Stomach (tissue), 4 donors: Measurements from ENCODE around the gene AKIRIN2.

Source experiments
- POLR2A ChIP-seq, 4 donors: fragments of 450-650 bp; IDR thresholded peaks; one replicate each; pipeline ENCODE4 v1.6.1; 2016; ENCODE audit warnings: antibody characterized with exemption in 4 of 4, control low read depth in 2 of 4, mild to moderate bottlenecking in 1 of 4, moderate library complexity in 1 of 4
- TF ChIP-seq, protein P1 (sequence below), 7 experiments: fragments of 450-650 bp in 4 of 7; fragments of 200-600 bp in 3 of 7; sonication (generic) in 3 of 7; IDR thresholded peaks; one replicate each; pipeline ENCODE4 v1.5.1; 2016 to 2019; ENCODE audit warnings: antibody characterized with exemption in 7 of 7, control low read depth in 2 of 7, mild to moderate bottlenecking in 1 of 7

DNA sequence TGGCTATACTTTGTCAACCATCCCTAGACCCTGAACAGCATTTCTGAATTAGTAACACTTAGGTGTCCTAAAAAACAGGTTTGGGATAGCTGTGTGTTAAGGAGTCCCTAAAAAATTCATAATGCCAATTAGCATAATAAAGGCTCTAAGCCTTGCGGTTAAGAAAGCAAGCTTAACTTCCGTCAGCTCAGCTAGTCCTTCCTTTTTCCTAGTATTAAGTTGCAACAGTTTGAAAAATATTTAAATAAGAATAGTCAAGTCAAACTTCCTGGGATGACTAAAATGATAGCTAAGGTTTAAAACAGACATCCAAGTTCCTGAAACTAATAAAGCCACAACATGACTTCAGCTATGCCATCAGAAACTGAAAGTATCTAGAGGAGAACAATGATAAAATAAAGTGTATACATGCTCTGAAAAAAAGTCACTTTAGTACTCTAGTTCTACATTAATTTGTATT is 3.5 kb downstream of the AKIRIN2 start:
- TF ChIP-seq POLR2A (IDR thresholded peaks at IDR 0.05): no peak
- TF ChIP-seq, protein P1, sequence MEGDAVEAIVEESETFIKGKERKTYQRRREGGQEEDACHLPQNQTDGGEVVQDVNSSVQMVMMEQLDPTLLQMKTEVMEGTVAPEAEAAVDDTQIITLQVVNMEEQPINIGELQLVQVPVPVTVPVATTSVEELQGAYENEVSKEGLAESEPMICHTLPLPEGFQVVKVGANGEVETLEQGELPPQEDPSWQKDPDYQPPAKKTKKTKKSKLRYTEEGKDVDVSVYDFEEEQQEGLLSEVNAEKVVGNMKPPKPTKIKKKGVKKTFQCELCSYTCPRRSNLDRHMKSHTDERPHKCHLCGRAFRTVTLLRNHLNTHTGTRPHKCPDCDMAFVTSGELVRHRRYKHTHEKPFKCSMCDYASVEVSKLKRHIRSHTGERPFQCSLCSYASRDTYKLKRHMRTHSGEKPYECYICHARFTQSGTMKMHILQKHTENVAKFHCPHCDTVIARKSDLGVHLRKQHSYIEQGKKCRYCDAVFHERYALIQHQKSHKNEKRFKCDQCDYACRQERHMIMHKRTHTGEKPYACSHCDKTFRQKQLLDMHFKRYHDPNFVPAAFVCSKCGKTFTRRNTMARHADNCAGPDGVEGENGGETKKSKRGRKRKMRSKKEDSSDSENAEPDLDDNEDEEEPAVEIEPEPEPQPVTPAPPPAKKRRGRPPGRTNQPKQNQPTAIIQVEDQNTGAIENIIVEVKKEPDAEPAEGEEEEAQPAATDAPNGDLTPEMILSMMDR (IDR thresholded peaks at IDR 0.05): no peak
